Measurements from ENCODE around the gene TPRG1L.
"Not testable (repeated sequence)": the region's sequence is repeated elsewhere in the genome, so short reads cannot be mapped to it uniquely, and the experiment has no call there.

TPRG1L gene

GRCh38 chr1:3617806-3618345 is 6.9 kb upstream of the TPRG1L start:
- no peak for TF ChIP-seq CTCF (conservative IDR thresholded peaks at IDR 0.05; ENCODE audit: low read depth, low read length)
- H3K4me3 ChIP-seq (ENCODE audit: low read length), result no peak overlapping the region
- no peak for DNase-seq (ENCODE audit: low read depth)

GRCh38 chr1:3618531-3618880 is 6.3 kb upstream of the TPRG1L start:
- DNase-seq (ENCODE audit: low read depth), result no peak
- no peak for TF ChIP-seq CTCF (conservative IDR thresholded peaks at IDR 0.05; ENCODE audit: low read depth, low read length)
- no peak overlapping the region for H3K4me3 ChIP-seq (ENCODE audit: low read length)

DNA sequence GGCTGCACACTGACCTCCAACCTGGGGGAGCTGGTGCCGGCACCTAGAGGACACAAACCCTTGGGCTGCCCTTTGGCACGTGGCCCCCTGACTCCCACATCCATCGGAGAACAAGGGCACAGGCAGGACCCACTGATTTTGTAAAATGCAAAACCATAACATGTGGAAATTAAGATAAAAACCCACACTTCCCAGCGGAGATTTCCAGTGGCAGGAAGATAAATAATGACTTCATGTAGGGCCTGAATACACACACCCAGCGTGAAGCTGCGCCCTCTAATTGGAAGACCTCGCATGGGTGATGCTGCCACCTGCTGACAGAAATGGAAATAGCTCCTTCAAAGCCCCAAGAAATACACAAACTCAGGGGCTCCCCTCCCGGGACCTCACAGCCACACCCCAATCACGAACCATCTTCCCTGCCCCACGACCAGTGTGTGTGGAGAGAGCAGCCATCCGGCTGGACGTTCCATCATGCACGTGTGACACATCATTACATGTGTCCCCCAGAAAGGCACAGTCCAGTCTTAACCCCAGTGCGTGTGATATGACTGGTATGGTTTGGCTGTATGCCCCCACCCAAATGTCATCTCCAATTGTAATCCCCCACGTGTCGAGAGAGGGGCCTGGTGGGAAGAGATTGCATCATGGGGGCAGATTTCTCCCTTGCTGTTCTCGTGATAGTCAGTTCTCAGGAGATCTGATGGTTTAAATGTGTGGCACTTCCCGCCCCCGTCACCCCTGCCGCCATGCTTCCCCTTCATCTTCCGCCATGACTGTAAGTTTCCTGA is 5.7 kb upstream of the TPRG1L start:
- TF ChIP-seq CTCF (conservative IDR thresholded peaks at IDR 0.05; ENCODE audit: low read depth, low read length), result peak; percentile 87
- DNase-seq (ENCODE audit: low read depth), result no peak

GRCh38 chr1:3620708-3621107 is 4.1 kb upstream of the TPRG1L start:
- no peak for DNase-seq (ENCODE audit: low read depth)
- H3K4me3 ChIP-seq (ENCODE audit: low read length), result no peak overlapping the region
- TF ChIP-seq CTCF (conservative IDR thresholded peaks at IDR 0.05; ENCODE audit: low read depth, low read length), result no peak

More for the DNA sequence above, 5.7 kb upstream of the TPRG1L start:
- no peak overlapping the region for H3K4me3 ChIP-seq (ENCODE audit: low read length)

- H3K4me3 ChIP-seq (ENCODE audit: low read length); DNase-seq (ENCODE audit: low read depth): not testable (repeated sequence)
- peak; percentile 54 for TF ChIP-seq CTCF (conservative IDR thresholded peaks at IDR 0.05; ENCODE audit: low read depth, low read length)
Observed at GRCh38 chr1:3621151-3621671, 3.6 kb upstream of the TPRG1L start.

DNA sequence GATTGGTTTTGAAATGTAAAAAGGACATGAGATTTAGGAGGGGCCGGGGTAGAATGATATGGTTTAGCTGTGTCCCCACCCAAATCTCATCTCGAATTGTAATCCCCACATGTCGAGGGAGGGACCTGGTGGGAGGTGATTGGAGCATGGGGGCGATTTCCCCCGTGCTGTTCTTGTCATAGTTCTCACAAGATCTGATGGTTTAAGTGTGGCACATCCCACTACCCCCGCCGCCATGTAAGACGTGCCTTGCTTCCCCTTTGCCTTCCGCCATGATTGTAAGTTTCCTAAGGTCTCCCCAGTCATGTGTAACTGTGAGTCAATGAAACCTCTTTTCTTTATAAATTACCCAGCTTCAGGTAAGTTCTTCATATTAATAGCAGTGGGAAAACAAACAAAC is 2.7 kb upstream of the TPRG1L start:
- H3K4me3 ChIP-seq (ENCODE audit: low read length); DNase-seq (ENCODE audit: low read depth): not testable (repeated sequence)

GRCh38 chr1:3623441-3624199 is 1.2 kb upstream of the TPRG1L start:
- no peak for TF ChIP-seq CTCF (conservative IDR thresholded peaks at IDR 0.05; ENCODE audit: low read depth, low read length)
- DNase-seq (ENCODE audit: low read depth), result no peak
- peak overlapping the region; percentile 86 for H3K4me3 ChIP-seq (ENCODE audit: low read length)

Data from retinal pigment epithelial cell (primary cell).